SK-N-MC (cell line): ENCODE measurements around the gene ZNF549.
A peak's percentile ranks its signal among the peaks of the same experiment; 100 is the strongest.
"Not testable (repeated sequence)": the region's sequence is repeated elsewhere in the genome, so short reads cannot be mapped to it uniquely, and the experiment has no call there.

Experiments used
- DNase-seq: peaks from one replicate; pipeline ENCODE4 v3.0.0-alpha.2; 2011; ENCODE audit warnings: low read depth, low spot score
- H3K27ac ChIP-seq: fragments of 200-600 bp; sonication (generic); 2 replicates; pipeline ENCODE4 v1.5.1; 2016; ENCODE audit warnings: mixed run types
- H3K36me3 ChIP-seq: fragments of 200-600 bp; sonication (generic); 2 replicates; pipeline ENCODE4 v1.6.1; 2017; ENCODE audit warnings: antibody characterized with exemption, low read length, mixed read lengths; ENCODE audit not compliant: insufficient read depth
- H3K4me3 ChIP-seq: fragments of 200-600 bp; sonication (generic); 2 replicates; pipeline ENCODE4 v1.5.1; 2016
- H3K9ac ChIP-seq: fragments of 200-600 bp; sonication (generic); 2 replicates; pipeline ENCODE4 v1.8.0; 2017; ENCODE audit warnings: mixed run types, mixed read lengths; ENCODE audit not compliant: insufficient read length
- H3K9me3 ChIP-seq: fragments of 200-600 bp; sonication (generic); 2 replicates; pipeline ENCODE4 v1.6.1; 2017; ENCODE audit warnings: low read depth, mild to moderate bottlenecking, antibody characterized with exemption, low read length, moderate library complexity, mixed read lengths
- EZH2 ChIP-seq: fragments of 200-600 bp; sonication (generic); IDR thresholded peaks from one replicate; pipeline ENCODE4 v1.6.1; 2017; ENCODE audit warnings: antibody characterized with exemption
- FOXP2 ChIP-seq: optimal IDR thresholded peaks from 2 replicates; pipeline ENCODE3; 2011; ENCODE audit warnings: mild to moderate bottlenecking, moderate library complexity; ENCODE audit not compliant: insufficient read depth; ENCODE audit errors: extremely low read length, control extremely low read depth
- POLR2AphosphoS5 ChIP-seq: IDR thresholded peaks from 2 replicates; pipeline ENCODE4 v1.6.1; 2012; ENCODE audit warnings: mild to moderate bottlenecking, low read depth, low read length, borderline replicate concordance

The ZNF549 gene

DNA sequence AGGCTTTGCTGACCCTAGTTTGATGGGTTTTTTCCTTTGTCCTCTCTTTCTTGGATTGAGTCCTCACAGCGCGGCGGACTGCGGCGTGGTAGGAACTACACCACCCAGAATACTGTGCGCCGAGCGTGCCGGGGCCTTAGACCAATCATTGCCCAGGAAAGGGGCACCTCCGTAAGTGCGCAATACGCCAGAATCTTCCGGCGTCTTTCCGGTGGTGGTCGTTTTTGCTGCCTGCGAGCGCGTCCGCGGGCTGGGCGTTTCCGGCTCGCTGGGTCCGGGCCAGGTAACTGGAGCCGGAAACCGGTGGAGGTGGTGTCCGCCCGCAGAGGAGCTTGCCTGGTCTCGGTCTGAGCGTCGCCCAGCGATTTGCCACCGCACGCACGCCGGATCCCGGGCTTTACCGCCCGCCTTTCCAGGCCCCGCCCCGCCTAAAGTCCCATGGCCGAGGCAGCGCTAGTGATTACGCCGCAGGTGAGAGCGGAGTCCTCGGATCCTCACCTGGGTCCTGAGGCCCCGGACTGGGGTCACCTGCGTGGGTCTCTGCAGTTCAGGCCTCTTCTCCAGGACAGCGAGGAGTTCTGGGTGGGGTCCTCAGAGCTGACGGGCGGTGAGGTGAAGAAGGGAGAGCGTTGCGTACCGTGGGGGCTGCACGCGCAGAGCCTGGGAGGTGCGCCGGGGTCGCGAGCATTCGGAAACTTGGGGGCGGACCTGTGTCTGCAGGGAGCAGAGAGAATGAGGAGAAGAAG lies at the start of gene ZNF549:
ZNF549 (plus strand) TSS at position 221 of the 746 bp plus-strand sequence; CDS start at position 439, 218 bp downstream.
- Histone ChIP-seq H3K9me3 (peaks cover 2% of the 10 kb centered on the region; the same call in 1 of the 2 replicates), H3K36me3 (peaks cover 20% of the 10 kb centered on the region), H3K27ac (no peak within 1 kb of the TSS), H3K9ac (peak within 1 kb of the TSS; percentile 84), H3K4me3 (peak within 1 kb of the TSS; percentile 88)
- DNase-seq, result peak; percentile 66
- peak; percentile 70 for TF ChIP-seq POLR2AphosphoS5
- no peak for TF ChIP-seq EZH2

DNA sequence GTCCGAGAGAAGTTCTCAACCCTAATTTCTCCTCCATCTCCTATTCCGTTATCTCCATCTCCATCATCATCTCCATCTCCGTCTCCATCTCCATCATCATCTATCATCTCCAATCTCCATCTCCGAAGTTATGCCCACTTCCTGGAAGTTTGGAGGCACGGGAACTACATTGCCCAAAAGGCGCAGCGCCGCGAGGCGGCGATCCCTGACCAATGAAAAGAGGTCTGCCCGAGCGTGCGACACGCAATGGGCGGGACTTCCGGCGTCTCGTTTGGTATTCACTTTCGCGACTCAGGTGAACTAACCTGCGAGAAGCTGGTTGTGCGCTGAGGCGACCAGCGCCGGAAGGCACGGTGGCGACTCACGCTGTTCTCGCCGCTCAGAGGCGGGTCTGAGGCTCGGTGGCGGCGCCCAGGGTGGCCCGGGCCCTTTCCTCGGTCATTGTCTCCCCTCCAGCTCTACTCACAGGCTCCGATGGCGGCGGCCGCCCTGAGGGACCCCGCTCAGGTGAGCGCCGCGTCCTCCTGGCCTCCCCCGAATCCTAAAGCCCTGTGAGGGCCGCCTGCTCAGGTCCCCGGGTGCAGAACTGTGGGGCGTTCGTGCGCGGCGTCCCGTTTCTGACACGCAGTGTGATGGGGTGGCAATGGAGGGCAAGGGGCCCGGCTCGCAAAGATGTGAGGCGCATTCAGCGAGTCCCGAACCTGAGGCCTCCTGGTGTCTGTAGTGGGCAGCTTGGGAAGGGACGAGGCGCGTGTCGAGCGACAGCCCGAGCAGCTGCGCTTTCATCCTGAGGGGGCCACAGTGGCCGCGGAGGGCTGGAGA lies 39.5 kb upstream of the ZNF549 start, which contains the start of gene ZNF419:
ZNF419 (plus strand) TSS at position 274 of the 822 bp plus-strand sequence; CDS start at position 475, 201 bp downstream.
- peaks cover 24% of the 10 kb centered on the region for H3K36me3 ChIP-seq
- not testable (repeated sequence) for DNase-seq, H3K9me3 ChIP-seq, H3K27ac ChIP-seq
- H3K4me3 ChIP-seq, result peak within 1 kb of the TSS; percentile 94
- H3K9ac ChIP-seq, result peak within 1 kb of the TSS; percentile 80
- peak; percentile 66 for TF ChIP-seq POLR2AphosphoS5

DNA sequence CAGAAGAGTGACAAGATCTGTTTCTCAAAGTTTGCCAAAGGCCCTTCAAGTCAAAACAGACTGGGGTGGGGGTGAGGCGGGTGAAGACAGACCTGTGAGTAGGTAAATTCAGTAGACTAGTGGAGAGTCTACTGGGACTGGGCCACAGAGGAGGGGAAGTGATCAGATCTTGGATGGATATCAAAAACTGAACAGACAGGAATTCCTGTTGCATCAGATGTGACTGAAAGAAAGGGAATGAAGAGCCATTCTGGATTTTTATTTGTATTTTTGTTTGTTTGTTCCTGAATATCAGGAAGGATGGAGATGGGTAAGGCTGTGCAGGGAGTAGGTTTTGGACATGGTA lies 38.9 kb upstream of the ZNF549 start:
- Histone ChIP-seq H3K4me3 (peak overlapping the region; percentile 58), H3K36me3 (peaks cover 30% of the 10 kb centered on the region)
- DNase-seq, H3K27ac ChIP-seq, H3K9me3 ChIP-seq, H3K9ac ChIP-seq: not testable (repeated sequence)

DNA sequence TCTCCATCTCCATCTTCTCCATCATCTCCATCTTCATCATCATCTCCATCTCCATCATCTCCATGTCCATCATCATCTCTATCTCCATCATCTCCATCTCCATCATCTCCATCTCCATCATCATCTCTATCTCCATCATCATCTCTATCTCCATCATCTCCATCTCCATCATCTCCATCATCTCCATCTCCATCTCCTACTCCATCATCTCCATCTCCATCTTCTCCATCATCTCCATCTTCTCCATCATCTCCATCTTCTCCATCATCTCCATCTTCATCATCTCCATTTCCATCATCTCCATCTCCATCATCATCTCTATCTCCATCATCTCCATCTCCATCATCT lies 27.9 kb upstream of the ZNF549 start:
- not testable (repeated sequence) for H3K9ac ChIP-seq, H3K9me3 ChIP-seq, H3K4me3 ChIP-seq, H3K27ac ChIP-seq, DNase-seq
- peaks cover 21% of the 10 kb centered on the region for H3K36me3 ChIP-seq

DNA sequence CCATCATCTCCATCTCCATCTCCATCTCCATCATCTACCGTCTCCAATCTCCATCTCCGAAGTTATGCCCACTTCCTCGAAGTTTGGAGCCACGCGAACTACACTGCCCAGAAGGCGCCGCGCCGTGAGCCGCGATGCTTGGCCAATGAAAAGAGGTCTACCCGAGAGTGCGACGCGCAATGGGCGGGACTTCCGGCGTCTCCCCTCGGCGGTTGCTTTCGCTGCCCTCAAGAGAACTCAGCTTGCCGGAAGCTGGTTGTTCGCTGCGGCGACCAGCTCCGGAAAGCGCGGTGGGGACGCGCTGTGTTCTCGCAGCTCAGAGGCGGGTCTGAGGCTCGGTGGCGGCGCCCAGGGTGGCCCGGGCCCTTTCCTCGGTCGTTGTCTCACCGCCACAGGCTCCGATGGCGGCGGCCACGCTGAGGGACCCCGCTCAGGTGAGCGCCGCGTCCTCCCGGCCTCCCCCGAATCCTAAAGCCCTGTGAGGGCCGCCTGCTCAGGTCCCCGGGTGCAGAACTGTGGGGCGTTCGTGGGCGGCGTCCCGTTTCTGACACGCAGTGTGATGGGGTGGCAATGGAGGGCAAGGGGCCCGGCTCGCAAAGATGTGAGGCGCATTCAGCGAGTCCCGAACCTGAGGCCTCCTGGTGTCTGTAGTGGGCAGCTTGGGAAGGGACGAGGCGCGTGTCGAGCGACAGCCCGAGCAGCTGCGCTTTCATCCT lies 27.3 kb upstream of the ZNF549 start, which contains the start of gene ZNF773:
ZNF773 (plus strand) TSS at position 259 of the 716 bp plus-strand sequence; CDS start at position 402, 143 bp downstream.
- peak within 1 kb of the TSS; percentile 85 for H3K4me3 ChIP-seq
- not testable (repeated sequence) for H3K27ac ChIP-seq, H3K9me3 ChIP-seq
- DNase-seq, result peak; percentile 85
- peak within 1 kb of the TSS; percentile 86 for H3K9ac ChIP-seq
- peaks cover 25% of the 10 kb centered on the region for H3K36me3 ChIP-seq
- TF ChIP-seq POLR2AphosphoS5, result peak; percentile 88

DNA sequence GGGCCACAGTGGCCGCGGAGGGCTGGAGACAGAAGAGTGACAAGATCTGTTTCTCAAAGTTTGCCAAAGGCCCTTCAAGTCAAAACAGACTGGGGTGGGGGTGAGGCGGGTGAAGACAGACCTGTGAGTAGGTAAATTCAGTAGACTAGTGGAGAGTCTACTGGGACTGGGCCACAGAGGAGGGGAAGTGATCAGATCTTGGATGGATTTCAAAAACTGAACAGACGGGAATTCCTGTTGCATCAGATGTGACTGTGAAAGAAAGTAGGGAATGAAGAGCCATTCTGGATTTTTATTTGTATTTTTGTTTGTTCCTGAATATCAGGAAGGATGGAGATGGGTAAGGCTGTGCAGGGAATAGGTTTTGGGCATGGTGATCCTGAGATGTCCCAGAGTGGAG lies 26.8 kb upstream of the ZNF549 start:
- H3K9me3 ChIP-seq, DNase-seq, H3K27ac ChIP-seq: not testable (repeated sequence)

DNA sequence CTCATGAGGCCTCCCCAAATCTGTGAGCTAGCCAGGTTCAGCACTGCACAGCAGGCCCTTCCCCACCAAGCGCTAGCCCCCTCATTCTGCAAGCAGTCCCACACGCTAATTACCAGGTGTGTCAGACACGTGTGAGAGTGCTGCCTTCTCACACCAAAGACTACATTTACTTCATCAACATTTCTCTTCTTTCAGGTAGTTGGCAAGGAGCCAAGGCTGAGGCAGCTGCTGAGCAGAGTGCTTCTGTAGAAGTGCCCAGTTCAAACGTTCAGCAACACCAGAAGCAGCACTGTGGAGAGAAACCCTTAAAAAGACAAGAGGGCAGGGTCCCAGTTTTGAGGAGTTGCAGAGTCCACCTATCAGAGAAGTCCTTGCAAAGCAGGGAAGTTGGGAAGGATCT lies 21.0 kb upstream of the ZNF549 start:
- Histone ChIP-seq H3K9ac (no peak overlapping the region), H3K27ac (no peak overlapping the region), H3K4me3 (no peak overlapping the region), H3K9me3 (no peaks in the 10 kb centered on the region), H3K36me3 (peaks cover 63% of the 10 kb centered on the region)
- DNase-seq, result no peak
- no peak for TF ChIP-seq FOXP2
- TF ChIP-seq EZH2, result no peak
- no peak for TF ChIP-seq POLR2AphosphoS5

More for the DNA sequence above, 26.8 kb upstream of the ZNF549 start:
- Histone ChIP-seq H3K36me3 (peaks cover 30% of the 10 kb centered on the region), H3K4me3 (peak overlapping the region; percentile 65), H3K9ac (peak overlapping the region; percentile 41)

DNA sequence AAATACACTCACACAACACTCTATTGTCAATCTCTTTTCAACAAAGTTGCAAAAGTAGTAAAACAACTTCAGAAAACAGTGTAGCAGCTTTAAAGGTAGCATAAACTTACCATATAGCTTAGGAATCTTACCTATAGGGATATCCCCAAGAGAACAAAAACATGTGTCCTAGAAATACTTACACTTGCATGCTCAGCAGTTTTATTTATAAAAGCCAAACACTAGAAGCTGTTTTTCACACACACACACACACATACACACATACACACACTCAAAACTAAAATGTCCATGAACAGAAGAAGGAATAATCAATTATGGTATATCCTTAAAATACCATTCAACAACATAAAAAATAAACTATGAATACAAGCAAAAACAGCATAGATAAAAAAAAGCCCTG lies 15.7 kb upstream of the ZNF549 start:
- no peak for TF ChIP-seq POLR2AphosphoS5
- no peak for TF ChIP-seq EZH2
- TF ChIP-seq FOXP2, result no peak
- Histone ChIP-seq H3K4me3 (no peak overlapping the region), H3K9me3 (no peaks in the 10 kb centered on the region), H3K27ac (no peak overlapping the region), H3K36me3 (peaks cover 44% of the 10 kb centered on the region), H3K9ac (no peak overlapping the region)
- no peak for DNase-seq

DNA sequence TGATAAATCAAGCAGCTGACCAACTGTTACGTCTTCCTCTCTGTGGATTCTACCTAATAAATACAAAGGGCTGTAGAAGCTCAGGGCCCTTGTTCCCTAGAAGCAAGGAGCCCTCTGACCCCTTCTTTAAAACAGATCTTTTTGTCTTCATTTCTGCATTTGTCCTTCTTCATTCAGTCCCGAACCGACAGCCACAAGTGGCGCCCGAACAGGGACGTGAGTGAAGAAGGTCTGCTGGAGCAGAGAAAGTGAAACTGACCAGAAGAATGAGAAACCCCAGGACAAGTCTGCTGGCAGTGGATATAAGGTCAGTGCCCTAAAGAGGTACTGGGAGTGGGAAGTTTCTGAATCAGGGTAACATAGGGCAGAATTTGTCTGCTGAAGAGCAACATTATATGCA lies 14.3 kb upstream of the ZNF549 start:
- Histone ChIP-seq H3K9ac (no peak overlapping the region), H3K27ac (no peak overlapping the region), H3K9me3 (no peaks in the 10 kb centered on the region), H3K36me3 (peaks cover 32% of the 10 kb centered on the region; the same call in 1 of the 2 replicates), H3K4me3 (no peak overlapping the region)
- TF ChIP-seq FOXP2 (no peak), POLR2AphosphoS5 (no peak), EZH2 (no peak)
- no peak for DNase-seq
